T-helper 22 cell (primary cell): Measurements from ENCODE around the gene PKD1.

Experiments used
- DNase-seq: peaks from one replicate; pipeline ENCODE4 v3.0.0-alpha.2; 2020; ENCODE audit warnings: low read depth

PKD1 gene

DNA sequence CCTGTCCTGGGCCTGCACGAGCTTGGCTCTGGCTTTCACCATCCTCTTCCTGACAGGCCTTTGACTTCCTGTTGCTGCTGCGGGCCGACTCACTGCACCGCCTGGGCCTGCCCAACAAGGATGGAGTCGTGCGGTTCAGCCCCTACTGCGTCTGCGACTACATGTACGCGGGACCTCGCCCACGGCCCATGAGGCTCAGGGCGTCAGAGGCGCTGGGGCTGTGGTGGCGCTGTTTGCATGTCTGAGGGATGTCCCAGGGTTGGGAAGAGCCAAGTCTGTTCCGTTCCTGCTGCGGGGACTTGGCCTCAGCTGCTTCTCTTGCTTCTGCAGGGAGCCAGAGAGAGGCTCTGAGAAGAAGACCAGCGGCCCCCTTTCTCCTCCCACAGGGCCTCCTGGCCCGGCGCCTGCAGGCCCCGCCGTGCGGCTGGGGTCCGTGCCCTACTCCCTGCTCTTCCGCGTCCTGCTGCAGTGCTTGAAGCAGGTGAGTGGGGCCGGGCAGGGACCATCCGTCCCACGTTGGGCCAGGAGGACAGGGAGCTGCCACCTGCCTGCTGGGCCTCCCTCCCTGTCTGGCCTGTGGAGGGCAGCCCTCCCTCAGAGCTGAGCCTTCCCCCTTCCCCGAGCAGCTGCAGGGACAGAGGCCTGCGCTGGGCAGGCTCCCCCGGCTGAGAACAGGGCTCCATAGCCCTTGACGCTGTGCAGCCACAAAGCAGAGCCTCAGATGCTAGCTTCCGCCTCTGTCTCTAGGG is 64.1 kb downstream of the PKD1 start:
- DNase-seq, result no peak

DNA sequence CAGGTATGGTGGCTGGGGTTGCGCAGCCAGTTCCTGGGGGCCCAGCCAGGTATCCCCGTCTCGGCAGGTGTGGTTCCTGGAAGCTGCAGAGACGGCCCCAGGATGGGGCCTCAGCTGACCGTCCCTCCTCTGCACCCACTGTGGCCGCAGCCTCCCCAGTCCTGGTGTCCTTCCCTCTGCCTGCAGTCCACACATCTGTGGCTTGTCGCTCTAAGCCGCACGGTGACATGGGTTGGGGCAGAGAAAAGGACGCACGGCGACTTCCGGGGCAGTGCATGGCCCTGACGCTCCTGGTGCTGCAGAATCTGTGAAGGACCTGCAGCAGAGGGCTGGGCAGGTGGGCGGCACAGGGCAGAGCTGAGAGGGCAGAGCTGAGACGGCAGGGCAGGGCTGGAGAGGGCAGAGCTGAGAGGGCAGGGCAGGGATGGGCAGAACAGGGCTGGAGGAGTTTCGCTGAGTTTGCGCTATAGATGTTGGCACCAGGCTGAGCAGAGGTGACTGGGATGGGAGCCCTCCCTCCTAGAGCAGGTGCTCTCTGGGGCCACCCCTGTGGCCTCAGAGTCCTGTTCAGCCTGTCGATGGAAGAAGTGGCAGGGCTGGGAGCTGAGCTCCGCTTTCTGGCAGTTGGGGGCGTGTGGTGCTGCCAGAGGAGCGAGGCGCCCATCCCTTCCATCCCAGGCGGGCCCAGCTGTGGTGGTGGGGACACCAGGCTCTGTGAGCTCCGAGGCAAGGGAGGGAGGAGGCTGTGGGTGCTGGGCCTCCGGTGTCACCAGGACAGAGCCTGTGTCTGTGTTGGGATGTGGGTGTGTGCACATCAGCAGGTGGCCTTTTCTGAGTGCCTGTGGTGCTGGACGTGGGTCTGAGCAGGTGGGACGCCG is 64.9 kb downstream of the PKD1 start:
- no peak for DNase-seq

DNA sequence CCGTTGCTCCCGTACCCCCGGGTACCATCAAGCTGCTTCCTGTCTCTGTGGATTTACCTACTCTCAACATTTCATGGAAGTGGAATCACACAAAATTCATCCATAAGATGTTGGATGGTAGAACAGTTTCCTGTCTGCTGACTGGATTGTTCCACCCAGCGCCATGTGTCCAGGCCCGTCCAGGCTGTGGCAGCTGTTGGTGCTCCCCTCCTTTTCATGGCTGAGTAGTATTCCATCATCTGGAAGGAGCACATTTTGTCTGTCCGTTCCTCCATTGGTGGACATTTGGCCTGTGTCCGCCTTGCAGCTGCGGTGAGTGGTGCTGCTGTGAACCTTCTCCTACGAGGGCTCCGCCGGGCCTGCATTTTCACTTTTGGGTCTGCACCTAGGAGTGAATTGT is 69.6 kb downstream of the PKD1 start:
- DNase-seq, result no peak

DNA sequence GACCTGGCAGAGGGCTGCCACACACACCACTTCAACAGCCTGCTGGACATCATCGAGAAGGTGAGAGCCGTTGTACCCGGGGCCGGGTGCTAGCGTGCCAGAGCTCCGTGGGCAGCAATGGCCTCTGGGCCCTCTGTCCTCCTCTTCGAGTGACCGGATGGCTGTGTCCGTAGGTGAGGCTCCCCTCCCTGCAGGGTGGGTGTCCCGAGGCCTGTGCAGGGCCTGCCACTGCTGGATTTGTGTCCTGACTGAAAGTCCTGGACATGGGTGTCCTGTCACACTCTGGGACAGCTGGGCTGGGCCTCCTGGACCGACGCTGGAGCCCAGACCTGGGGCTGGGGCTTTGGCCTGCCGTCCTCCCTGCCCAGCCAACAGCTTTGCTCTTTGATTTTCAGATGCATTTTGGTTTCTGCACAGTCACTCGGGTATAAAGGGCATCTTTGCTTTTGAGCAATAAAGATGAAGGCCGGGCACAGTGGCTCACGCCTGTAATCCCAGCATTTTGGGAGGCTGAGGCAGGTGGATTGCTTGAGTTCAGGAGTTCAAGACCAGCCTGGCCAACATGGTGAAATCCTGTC is 71.2 kb downstream of the PKD1 start:
- no peak for DNase-seq

DNA sequence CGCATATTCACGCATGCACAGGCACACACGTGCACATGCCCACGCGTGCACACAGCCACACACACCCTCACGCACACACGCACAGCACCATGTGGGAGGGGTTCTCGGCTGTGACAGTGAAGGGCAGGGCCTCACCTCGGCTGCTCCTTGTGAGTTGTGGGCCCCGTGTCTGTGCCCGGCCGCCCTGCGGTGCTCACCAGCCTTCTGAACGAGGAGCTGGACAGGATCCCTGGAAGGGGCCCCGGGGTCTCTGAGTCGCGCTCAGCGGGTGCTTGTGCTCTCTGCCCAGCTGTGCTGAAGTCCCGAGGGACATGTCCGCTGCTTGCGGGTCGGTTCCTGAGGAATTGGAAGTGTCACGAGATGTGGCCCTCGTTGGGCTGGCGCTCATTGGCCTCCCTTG is 71.8 kb downstream of the PKD1 start:
- no peak for DNase-seq

DNA sequence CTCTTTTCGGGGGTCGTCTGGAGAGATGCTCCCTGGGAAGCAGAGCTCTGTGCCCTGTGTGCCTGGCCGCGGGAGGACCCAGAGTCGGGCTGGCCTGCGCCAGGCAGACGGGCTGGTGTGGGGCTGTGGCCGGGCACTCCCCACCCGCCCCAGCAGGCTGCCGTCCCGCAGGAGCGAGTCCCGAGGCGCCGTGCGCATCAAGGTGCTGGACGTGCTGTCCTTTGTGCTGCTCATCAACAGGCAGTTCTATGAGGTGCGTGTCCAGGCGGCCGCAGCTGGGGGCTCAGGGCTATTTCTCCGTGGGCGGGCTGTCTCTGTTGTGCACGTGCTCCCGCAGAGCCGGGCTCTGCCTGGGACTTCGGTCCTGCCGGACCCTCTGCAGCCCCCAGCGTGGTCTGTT is 72.9 kb downstream of the PKD1 start:
- DNase-seq, result no peak

DNA sequence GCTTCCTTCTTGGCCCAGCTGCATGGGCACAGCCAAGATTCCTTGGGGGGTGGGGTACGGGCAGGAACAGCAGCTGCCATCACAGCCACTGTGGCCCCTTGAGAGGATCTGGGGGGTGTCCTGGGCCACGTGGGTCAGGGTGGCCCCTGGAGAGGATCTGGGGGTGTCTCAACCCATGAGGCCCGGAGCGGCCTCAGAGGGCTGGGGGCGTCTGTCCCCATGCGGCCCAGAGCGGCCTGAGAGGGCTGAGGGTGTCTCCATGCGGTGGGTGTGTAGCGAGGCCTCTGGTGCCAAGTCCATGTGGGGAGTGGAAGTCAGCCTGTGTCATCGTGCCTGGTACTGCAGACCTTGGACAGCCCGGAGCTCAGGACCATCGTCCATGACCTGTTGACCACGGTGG is 74.2 kb downstream of the PKD1 start:
- no peak for DNase-seq

DNA sequence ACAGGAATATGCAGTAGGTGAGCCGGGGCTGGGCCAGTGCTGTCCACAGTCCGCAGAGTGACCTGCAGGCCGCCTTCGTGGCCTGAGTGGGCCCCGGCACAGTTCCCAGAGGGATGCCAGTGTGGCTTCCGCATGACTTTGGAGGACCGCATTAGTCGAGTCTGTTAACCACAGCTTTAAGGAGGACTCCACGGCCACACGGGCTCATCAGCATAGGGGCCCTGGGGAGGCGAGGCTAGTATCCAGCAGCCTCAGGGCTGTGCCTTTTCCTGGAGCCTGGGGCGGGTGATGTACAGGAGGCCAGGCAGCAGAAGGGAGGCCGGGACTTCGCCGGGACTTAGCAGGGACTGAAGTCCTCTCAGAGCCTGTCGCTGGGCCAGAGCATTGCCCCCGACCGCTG is 74.7 kb downstream of the PKD1 start:
- DNase-seq, result no peak

DNA sequence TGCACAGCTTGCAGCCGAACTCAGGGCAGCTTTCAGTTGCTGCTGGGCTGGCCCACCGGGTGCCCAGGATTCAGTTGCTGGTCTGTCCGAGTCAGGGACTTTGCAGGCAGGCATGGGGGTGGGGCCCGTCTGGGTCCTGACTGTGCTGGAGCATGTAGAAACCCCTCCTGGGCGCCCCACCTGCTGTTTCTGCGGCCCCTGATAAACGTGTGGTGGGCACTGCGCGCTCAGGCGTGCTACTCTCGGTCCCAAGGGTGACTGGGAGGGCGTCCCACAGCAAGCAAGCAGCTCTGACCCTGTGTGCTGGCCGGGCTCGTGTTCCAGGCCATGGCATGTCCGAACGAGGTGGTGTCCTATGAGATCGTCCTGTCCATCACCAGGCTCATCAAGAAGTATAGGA is 75.4 kb downstream of the PKD1 start:
- no peak for DNase-seq

DNA sequence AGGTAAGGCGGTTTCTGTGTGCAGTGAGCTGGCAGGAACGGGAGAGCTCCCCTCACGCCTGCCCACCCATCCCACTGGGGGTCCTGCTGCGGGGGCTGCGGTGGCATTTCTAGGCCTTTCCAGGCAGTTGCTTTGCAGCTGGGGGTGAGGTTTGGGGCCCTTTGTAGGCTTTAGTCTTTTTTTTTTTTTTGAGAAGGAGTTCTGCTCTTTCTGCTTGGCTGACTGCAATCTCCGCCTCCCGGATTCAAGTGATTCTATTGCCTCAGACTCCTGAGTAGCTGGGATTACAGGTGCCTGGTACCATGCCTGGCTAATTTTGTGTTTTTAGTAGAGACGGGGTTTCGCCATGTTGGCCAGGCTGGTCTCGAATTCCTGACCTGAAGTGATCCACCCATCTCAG is 76.8 kb downstream of the PKD1 start:
- DNase-seq, result no peak

DNA sequence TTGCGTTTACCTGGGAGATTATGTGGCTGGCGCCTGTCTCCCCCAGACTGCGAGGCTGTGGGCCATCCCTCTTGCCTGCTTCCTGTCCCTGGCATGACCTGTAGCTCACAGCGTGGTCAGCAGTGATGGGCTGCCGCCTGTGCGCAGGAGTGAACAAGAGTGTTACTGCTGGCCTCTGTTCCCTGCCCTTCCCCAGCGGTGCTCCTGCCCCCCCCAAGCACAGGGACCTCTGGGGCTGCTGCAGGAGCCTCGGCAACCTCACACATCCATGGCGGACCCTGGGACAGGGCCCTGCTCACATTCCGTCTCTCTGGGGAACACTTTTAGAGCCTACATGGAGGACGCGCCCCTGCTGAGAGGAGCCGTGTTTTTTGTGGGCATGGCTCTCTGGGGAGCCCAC is 77.3 kb downstream of the PKD1 start:
- no peak for DNase-seq

DNA sequence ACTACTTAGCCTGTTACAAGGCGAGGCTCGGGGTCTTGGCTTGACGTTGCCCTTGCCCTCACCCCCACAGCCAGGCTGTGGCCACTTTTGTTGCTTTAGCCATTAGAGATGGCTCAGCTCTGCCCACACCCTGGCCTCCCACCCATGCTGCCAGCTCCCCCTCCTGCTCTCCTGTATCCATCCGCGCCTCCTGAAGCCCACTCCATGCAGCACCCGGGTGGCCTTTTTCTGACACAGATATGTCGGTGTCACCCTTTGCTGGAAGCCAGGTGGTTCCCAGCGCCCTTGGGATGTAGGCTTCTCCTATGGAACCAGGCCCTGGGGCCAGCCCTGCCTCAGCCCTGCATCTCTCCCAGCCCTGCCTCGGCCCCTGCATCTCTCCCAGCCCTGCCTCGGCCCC is 78.3 kb downstream of the PKD1 start:
- DNase-seq, result no peak

DNA sequence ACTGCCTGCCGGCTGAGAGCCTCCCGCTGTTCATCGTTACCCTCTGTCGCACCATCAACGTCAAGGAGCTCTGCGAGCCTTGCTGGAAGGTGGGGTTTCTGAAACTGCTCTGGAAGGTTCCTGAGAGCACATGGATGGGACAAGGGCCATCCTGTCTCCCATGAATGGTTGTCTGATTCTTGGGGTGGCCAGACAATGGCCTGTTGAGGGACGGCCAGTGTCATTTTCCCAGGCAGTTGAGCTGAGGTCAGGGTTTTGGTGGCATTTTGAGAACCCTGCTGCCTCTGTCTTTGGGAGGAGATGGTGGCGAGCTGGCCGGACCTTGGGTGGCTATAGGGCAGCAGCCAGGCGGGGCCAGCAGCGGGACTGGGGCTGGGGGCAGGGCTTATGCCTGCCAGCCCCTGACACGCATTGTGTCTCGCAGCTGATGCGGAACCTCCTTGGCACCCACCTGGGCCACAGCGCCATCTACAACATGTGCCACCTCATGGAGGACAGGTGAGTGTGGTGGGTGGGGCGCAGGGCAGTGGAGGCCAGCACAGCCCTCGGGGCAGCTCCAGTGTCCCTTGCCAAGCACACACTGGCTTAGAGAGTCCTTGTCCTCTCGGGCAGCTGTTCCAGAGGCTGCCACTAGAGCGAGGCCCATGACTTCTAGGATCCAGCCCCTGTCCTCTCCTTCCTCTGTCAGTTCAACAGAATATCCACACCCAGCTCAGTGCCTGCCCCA is 78.9 kb downstream of the PKD1 start:
- DNase-seq, result no peak

DNA sequence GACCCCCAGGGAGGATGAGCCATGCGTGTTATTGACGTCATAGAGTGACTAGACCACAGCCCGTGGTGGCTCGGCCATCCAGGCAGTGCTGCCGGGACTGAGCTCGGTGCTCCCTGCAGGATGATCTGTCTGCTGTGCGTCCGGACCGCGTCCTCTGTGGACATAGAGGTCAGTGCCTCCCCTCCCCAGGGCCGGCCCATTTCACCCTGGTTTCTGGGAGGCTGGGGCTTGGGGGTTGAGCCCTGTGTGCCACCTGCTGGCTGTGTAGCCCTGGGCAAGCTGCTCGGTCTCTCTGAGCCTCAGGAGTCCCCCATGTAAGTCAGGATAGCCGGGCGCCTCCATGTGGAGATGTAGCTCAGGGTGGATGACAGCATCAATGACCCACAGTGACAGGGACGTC is 79.6 kb downstream of the PKD1 start:
- DNase-seq, result no peak

DNA sequence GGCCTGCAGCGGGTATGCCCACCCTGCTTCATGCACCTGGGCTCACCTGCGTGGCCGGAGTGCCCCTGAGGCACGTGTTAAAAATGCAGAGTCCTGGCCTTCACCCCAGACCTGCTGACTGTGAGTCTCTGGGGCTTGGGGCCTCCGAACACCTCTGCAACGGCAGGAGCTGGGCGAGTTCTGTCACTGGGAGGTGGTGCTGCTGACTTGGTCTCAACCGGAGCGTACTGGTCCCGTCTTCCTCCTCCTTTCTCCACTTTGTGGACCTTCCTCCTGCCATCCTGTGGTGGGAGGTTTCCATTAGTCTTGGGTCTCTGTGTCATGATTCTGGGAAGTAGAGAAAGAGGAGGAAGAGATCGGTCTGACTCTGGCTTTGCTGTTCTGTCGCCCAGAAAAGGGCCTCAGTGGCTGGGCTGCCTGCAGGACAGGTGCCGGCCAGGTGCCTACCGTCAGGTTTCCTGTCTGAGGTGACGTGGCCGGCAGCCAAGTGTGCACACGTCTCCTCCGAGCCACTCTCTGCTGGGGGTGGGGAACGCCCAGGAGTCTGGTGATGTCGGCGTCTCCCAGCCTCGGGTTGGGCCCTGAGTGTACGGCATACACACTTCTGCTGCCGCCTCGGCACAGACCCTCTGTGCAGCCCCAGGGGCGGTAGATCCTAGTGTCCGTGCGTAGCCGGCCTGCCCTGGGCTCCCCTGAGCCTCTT is 81.0 kb downstream of the PKD1 start:
- DNase-seq, result no peak

DNA sequence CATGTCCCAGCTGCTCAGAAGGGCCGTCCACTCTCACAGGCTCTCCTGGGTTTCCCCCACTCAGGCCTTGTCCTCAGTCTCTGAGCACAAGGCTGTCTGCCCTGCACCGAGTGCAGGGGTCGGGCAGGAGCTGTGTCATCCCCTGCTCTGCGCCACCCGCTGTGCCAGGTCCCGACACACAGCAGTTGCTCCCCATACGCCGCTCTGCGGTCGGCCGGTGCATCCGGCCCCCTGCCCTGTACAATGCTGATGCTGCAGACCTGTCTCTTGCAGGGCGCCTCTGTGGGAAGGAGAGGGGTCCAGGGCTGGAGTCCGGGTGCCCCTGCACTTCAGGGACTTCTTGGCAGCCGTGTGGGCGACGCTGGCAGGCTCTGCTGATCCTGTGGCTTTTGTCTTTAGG is 81.8 kb downstream of the PKD1 start:
- no peak for DNase-seq

DNA sequence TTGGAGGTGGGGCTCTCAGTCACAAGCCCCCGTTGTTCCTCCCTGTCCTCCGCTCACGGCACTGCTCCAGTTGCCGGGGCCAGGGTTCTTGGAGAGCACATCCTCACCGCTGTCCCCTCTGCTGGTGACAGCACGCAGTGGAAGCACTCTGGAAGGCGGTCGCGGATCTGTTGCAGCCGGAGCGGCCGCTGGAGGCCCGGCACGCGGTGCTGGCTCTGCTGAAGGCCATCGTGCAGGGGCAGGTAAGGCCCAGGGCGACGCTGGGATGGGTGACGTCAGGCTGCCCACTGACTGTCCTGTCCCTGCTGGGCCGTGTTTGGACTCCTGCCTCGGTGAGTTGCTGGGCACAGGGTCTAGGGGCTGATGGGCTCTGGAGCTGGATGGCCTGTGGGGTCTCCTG is 82.5 kb downstream of the PKD1 start:
- no peak for DNase-seq

DNA sequence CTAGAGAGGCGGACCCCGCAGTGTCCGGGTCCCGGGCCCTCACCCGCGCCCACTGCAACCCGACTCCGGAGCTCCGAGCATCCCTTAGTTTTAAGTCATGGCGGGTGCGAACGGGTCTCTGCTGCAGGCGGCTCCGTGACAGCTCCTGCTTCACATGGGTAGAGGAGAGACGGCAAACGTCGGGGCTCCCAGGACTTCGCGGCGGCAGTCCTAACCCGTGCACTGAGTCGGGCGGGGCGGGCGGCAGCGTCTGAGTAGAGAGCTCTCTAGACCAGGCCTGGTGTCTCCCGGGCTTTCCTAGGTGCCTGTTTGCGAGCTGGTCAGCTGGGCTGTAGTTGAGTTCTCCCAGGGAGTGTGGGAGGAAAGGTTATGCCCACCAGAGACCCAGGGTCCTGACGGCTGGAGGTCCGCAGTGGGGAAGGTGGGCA is 87.6 kb downstream of the PKD1 start:
- DNase-seq, result no peak

DNA sequence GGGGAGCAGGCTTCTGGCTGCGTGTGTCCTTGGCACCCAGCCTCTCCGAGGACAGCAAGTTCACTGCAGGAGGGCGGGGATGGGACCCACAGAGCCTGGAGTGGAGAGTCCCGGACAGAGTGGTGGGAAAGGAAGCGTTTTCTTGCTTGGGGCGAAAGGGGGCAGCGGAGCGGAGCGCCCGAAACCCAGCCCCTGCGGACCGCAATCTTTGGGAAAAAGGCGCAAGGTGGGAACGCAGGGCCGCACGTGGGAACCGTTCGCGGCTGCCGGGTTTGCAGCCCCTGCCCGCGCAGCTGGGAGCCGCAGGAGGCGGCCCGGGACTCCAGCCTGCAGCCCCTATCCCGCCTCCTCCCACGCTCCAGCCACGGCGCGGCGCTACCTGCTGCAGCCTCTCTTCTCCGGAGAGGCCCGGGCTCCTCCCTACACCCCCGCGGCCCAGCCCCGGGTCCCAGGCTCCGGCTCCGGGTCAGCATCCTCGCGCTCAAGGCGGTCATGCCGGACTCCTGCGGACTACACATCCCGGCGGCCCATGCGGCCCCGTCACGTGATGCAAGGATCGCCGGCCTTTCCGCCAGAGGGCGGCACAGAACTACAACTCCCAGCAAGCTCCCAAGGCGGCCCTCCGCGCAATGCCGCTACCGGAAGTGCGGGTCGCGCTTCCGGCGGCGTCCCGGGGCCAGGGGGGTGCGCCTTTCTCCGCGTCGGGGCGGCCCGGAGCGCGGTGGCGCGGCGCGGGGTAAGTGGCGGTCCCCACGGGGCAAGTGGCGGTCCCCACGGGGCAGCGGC is 88.2 kb downstream of the PKD1 start, which contains the start of the genes NTHL1 and TSC2:
TSS of gene NTHL1 (minus strand) at position 505 of the 786 bp plus-strand sequence. CDS start at position 494, 11 bp downstream.
TSS of gene TSC2 (plus strand) at position 656 of the 786 bp plus-strand sequence. CDS start 631 bp downstream, outside the sequence.
- DNase-seq, result peak; percentile 88

DNA sequence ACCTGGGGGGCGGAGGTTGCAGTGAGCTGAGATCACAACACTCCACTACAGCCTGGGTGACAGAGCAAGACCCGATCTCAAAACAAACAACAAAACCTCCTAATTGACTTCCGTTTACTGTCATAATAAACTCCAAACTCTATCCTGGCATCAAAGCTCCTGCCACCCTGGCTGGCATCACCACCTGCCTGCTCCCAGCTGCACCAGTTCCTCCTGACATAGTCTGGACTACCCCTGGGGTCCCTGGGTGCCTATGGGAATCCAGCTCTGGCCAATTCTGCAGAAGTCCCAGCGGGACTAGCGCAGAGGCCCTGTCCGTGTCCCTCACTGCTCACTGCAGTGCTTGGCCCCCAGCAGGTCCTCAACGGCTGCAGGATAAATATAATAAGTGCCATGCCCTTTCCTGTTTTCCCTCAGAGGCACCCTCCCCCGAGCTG is 88.8 kb downstream of the PKD1 start:
- no peak for DNase-seq
